GM21447 (cell line): Measurements from ENCODE around the gene SLC7A14.

ENCODE experiments used
- ATAC-seq: cut with Tn5 transposase; IDR thresholded peaks from one replicate; pipeline ENCODE4 v1.9.1; 2021; ENCODE audit not compliant: unreplicated experiment

The SLC7A14 gene

DNA sequence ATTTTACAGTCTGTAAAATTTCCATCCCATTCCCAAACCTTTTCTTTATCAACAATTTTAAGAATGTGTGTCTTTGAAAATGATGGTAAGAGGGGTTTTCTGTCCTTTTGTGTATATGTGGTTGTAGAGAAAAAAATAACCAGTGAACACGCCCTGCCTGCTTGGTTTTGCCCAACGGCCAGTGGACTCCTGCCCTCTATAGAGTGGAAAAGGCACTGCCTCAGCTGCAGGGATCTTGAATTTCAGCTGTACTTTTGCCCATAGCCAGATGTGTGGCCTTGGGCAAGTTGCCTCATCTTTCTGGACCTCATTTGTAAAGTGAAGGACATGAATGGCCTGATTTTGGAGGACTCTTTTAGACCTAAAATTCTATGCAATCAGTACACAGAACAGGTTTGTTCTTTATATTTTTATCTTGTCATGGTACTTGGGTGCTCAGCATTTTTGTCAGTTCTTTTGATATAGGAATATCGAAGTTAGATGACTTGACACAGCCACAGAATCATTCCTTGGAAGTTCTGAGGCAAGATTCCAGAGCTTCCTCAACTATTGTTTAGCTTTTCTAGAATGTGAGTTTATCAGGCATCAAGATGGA, 86.2 kb downstream of the SLC7A14 start:
- no peak for ATAC-seq

DNA sequence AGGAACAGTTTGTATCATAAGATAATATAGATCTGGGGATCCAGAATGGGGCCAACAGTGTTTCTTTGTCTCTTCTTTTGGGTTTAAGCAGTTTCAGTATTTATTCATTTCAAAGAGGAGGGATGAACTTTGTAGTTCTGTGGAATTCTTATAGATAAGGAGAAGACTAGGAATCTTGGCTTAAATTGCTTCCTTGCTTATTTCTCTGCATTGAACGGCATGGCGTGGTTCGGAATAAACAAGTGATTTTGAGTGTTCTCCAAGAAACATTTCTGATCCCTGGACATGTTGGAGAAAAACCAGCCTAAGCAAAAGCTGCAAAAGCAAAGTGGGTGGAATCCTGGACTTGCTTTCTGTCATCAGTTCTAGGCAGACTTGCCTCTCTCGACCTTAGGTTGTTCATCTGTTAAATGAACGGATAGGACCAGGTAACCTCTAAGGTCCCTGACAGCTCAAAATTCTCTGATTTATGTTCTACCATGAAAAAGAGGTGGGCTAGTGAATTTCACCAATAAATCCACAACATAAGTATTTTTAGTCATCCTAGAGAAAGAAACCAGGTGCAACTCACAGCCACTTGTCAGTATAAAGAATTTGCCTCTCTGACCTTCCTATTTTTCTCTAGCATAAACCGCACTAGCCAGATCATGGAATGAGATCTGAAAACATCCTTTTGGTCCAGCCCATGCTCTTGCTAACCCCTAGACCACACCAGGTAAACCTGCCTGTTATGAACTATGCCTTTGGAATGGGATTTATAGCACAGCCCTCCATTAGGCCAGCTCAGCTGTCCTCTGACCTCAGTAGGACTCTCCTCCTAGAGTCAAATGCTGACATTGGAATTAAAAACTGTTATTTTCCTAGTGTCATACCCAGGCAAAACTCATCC, 88.4 kb downstream of the SLC7A14 start:
- ATAC-seq, result no peak

DNA sequence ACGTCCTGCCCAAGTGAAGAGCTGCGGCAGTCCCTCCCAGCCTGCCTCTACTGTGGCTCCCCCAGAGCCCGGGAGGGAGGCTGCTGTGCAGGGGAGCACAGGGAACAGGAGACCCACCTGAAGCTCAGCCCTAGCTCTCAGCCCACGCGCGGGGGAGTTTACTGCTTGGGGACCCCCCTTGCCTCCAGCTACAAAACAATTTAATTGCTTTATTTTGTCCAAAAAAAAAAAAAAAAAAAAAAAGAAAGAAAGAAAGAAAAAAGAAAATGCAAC, 89.1 kb downstream of the SLC7A14 start:
- no peak for ATAC-seq

DNA sequence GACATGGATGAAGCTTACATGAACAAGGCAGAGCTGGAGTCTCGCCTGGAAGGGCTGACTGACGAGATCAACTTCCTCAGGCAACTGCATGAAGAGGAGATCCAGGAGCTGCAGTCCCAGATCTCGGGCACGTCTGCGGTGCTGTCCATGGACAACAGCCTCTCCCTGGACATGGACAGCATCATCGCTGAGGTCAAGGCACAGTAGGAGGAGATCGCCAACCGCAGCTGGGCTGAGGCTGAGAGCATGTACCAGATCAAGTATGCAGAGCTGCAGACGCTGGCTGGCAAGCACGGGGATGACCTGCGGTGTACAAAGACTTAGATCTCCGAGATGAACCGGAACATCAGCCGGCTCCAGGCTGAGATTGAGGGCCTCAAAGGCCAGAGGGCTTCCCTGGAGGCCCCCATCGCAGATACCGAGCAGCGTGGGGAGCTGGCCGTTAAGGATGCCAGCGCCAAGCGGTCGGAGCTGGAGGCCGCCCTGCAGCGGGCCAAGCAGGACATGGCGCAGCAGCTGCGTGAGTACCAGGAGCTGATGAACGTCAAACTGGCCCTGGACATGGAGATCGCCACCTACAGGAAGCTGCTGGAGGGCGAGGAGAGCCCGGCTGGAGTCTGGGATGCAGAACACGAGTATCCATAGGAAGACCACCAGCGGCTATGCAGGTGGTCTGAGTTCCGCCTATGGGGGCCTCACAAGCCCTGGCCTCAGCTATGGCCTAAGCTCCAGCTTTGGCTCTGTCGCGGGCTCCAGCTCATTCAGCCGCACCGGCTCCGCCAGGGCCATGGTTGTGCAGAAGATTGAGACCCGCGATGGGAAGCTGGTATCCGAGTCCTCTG, 89.6 kb downstream of the SLC7A14 start:
- no peak for ATAC-seq

DNA sequence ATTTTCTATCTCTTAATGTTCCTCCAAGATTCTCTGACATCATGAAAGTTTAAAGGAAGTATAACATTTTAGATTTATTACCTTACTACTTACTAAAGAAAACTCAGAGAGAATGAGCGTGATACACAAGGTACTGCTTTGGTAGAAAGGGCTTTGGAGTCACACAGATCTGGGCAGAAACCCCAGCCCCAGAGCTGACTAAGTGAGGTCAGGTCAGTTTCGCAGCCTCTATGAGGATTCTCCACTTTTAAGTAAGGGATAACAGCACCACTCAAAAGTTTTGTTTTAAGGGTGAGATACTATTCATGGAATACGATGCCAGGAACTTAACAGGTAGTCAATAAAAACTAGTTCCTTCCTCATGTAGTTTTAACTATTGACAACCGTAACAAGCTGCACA, 91.1 kb downstream of the SLC7A14 start:
- no peak for ATAC-seq

DNA sequence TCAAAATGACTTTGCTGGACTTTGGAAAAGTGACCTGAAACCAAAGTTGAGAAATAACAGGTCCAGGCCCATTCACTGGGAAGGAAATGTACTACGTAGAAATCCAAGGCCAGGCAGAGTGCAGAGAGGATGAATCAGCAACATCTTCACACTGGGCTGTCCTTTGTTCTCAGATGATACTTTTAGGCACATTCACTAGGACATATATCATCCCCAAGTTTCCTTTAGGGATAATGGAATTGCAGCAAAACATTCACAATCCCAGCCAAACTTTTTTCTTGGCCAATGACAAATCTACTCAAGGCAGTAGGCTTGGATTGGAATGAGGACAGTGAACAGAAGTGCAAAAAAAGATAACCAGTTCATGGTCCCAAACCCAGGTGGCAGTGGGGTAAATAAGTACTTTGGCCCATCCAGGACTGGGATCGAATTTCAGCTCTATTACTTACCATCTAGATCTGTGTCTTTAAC, 92.1 kb downstream of the SLC7A14 start:
- ATAC-seq, result no peak

DNA sequence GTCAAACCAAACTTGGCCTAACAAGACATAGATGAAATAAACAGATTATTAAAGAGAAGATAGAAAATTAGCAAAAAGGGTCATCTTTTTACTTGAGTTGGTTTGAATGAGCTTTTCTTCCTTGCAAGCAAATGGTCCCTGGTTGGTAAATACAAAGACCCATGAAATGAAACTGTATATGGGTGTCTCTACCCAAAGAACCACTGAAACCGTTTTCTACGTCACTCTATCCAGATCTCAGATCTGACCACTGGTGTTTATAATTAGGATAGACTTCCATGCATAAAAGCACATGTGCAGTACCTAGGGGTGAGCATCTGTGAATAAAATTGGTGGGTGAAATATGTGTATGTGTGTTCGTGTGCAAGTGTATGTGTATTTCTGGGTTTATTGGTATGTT, 94.0 kb downstream of the SLC7A14 start:
- ATAC-seq, result no peak

- no peak for ATAC-seq
Observed at GRCh38 chr3:170490828-170491560, 94.9 kb downstream of the SLC7A14 start.

- ATAC-seq, result no peak
Observed at GRCh38 chr3:170488802-170489201, 97.1 kb downstream of the SLC7A14 start.

DNA sequence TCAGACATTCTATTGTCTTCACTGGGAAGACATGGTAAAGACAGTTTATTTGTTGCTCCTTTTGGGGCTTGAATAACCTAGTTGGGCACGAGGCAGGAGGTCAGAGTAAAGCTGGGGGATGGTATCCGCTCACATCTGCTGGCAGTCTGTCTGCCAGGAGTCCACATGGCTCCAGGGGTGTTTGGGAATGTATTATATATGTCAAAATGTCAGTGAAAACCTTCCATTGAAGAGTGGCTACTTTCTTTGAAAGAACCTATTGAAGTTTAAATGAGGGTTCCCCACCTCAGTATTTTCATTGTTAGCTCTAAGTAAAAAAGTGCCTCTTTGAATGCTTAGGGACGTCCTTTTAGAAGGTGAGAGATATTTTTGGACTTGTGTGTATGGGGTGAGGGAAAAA, 98.8 kb downstream of the SLC7A14 start:
- ATAC-seq, result no peak

GRCh38 chr3:170486398-170486797, 99.5 kb downstream of the SLC7A14 start:
- ATAC-seq, result no peak

DNA sequence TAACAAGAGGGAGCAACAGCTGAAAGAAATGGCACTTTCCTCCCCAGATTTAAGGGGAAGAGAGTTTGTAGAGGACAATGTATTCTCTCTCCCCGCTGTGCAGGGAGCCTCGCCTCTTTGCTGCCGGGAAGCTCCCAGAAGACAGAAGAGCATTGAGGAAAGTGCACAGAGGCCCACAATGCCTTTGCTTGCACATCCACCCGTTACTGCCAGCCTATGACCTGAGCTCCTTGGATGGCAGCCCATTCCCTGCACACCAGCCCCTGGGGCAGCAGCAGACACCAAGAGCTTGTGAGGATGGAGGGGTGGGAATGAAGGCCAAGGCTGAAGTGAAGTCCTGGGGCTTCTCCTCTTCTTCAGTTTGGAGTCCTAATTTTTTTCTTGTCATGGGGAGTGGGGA, 100.2 kb downstream of the SLC7A14 start:
- no peak for ATAC-seq

DNA sequence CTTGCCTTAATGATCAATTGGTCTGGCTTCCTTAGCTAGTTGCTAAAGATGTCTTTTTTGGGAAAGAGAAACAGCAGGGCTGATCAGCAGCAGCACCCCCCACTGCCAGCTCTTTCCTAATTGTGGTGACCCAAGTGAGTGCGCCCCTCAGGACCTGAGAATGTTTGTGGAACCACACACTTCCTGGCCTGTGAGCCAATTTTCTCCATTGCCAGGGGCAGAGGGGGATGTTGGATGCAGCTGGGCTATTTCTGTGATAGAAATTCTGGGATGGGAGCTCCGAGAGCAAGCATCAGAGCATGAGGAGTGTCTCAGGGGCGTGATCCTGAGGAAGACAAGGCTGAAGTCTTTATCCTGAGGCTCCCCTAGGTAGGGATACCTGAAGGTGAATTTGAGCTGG, 100.6 kb downstream of the SLC7A14 start:
- ATAC-seq, result no peak

- no peak for ATAC-seq
Observed at GRCh38 chr3:170484869-170485268, 101.0 kb downstream of the SLC7A14 start.

DNA sequence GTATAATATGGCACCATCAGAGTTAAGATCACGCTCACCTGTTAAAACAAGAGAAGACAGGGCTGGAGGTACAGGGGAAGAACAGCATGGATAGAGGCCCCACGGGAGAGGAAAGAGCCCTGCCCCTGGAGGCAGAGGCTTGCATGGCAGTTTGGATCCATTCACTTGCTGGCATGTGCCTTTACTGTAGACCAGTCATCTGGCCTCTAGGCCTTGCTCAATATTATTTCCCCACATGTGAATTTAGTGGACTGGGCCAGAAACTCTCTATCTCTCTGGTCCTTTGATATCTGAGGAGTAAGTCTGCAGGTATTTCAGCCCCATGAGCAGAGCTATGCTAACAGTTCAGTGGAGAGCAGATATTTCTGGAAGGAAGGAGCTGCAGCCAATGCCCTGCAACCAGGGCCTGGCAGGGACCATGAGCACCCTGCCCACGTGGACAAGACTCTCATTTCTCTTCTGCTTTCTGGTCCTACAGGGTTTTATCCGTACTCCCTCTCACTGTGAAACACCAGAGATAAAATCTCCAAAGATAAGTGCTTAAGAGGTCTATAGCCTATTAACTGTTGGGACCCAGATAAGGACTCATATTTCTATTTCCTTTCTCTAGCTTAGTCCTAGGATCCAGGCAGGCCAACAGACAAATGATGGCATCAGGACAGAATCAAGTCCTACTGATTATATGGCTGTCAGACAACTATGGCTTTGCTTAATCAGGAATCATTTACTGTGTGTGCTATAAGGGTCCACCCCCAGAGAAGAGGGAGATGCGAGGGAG, 102.2 kb downstream of the SLC7A14 start:
- ATAC-seq, result no peak

GRCh38 chr3:170482199-170482598, 103.7 kb downstream of the SLC7A14 start:
- ATAC-seq, result no peak

GRCh38 chr3:170480111-170480510, 105.8 kb downstream of the SLC7A14 start:
- ATAC-seq, result no peak

DNA sequence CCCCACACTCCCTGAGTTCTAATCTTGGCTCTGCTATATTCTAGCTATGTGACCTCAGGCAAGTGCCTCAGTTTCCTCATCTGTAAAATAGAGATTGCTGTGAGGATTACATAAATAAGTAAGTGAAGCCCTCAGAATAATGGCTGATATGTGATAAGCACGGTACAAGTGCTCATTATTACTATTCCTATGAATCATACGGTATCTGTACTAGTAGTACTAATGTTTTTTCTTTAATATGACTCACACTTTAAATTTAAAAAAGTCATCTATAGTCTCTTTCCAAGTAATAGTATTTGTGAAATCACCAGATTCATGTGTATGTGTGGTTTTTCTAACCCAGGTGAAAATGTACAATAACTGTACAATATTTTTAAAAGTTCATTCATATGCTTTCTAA, 108.5 kb downstream of the SLC7A14 start:
- ATAC-seq, result no peak

GRCh38 chr3:170476291-170476690, 109.6 kb downstream of the SLC7A14 start:
- ATAC-seq, result no peak

DNA sequence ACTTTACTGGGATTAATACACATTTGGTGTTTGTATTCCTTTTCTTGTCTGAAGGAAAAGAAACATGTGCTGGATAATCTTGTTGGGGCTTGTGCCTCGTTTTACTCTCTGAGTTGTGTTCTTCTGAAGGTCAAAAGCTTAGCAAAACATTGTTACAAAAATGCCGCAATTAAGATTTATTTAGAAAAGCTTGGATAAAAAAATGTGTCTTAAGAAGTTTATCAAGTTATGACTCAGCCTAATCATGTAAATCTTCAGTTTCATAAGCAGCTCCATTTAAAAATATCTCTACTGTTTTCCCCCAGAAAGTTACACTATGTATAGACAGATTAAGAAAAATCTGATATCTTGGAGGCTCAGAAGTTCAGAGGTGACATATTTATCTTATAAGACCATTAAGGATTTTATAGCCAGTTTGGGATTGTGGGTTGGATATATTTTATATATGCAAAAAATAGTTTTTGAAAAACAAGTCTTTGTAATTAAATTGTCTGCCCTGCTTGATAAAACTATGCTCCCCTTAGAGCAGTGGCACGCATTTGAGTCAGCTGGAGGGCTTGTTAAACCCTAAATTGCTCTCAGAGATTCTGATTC, 110.7 kb downstream of the SLC7A14 start:
- ATAC-seq, result no peak
